ENCODE measurements around the gene KANK4.

DNA sequence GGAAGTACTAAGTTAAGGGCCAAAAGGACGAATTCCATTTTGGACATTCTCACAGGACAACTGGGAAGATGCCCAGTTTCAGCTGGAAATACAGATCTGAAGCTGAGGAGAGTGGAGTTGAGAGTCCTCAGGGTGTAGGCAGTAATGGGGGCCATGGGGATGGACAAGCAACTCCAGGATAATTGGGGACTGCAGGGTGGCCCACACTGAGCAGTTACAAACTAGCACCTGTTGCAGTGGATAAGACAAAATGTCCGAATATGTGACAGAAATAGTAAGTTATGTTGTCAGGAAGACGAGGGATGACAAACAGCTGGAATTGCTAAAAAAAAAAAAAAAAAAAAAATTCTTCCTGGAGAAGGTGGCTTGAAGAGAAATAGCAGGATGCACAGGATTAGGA lies 34.6 kb upstream of the KANK4 start:
- TF ChIP-seq CTCF (conservative IDR thresholded peaks at IDR 0.05 in 1 of 2, IDR thresholded peaks at IDR 0.05 in 1 of 2; ENCODE audit: low read depth in 1 of 2, low read length in 2 of 2) (no peak), EZH2 (IDR thresholded peaks at IDR 0.05; ENCODE audit: low read length, missing control alignments) (no peak)

Measured in fibroblast of lung (primary cell).